GM12891 (cell line): Measurements from ENCODE around the gene SEMA4C.

Experiments used
- DNase-seq: peaks from one replicate; pipeline ENCODE4 v3.0.0; 2011; ENCODE audit warnings: low spot score; ENCODE audit not compliant: insufficient read length
- FAIRE-seq: peaks from 2 replicates; lab custom pipeline; 2011; peaks lifted over from hg19 to GRCh38; lab: Jason Lieb, UNC
- PAX5 ChIP-seq: IDR thresholded peaks from 2 replicates; pipeline ENCODE4 v1.6.1; 2011; ENCODE audit warnings: low read length, moderate library complexity, mild to moderate bottlenecking; ENCODE audit not compliant: insufficient read depth, severe bottlenecking
- POLR2A ChIP-seq: IDR thresholded peaks from 2 replicates; pipeline ENCODE4 v1.6.1; 2011; ENCODE audit warnings: low read depth, low read length, control low read depth
- POLR2AphosphoS5 ChIP-seq: IDR thresholded peaks from 2 replicates; pipeline ENCODE4 v1.6.1; 2011; ENCODE audit warnings: low read depth, low read length, control low read depth
- POU2F2 ChIP-seq: IDR thresholded peaks from 2 replicates; pipeline ENCODE4 v1.6.1; 2011; ENCODE audit warnings: low read depth, mild to moderate bottlenecking, control low read depth, low read length, moderate library complexity
- SPI1 ChIP-seq: IDR thresholded peaks from 2 replicates; pipeline ENCODE4 v1.6.1; 2011; ENCODE audit warnings: low read depth, low read length, control low read depth
- TAF1 ChIP-seq: IDR thresholded peaks from 2 replicates; pipeline ENCODE4 v1.6.1; 2011; ENCODE audit warnings: low read depth, low read length, control low read depth

The SEMA4C gene

DNA sequence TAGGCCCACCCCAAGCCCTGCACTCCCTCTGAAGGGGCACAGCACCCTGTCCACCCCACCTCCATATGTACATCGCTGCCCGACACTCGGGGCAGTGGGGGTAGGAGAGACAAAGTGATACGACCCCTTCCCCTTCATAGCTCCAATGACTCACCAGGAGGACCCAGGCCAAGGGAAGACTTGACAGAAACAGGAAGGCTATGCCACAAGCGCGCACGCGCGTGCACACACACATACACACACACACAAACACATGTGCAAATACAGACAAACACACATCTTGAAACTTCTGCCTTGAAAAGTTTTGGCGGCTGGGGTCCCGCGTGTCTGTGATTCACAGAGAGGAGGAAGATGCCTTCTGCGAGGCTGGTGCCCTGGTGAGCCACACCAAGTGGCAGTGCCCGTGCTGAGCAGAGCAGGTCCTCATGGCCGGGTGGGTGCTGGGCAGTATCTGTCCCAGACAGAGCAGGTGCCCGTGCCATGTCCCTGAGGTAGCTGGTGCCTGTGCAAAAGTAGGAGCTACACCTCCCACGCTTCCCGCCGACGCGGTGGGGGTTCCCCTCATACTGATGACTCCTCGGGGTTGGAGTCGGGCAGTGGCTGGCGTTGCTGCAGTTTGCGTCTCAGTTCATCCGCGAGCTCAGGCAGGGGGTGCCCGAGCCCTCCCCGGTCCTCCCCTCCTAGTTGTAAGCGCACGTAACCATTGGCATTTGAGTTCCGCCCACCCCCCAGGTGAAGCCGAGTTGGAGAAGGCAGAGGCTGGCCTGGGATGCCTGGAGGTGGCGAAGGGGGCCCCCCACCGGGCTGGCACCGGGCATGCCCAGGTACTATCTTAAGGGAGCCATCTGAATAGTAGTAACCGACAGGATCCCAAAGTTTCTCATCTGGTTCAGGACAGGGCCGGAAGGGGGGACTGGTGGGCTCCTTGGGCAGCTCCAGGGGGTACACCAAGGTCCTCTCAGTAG lies 9.5 kb downstream of the SEMA4C start:
- no peak for FAIRE-seq
- TF ChIP-seq PAX5: no peak
- TF ChIP-seq POLR2A: no peak
- TF ChIP-seq POLR2AphosphoS5: no peak
- no peak for TF ChIP-seq POU2F2
- no peak for TF ChIP-seq SPI1
- TF ChIP-seq TAF1: no peak
- DNase-seq: no peak

DNA sequence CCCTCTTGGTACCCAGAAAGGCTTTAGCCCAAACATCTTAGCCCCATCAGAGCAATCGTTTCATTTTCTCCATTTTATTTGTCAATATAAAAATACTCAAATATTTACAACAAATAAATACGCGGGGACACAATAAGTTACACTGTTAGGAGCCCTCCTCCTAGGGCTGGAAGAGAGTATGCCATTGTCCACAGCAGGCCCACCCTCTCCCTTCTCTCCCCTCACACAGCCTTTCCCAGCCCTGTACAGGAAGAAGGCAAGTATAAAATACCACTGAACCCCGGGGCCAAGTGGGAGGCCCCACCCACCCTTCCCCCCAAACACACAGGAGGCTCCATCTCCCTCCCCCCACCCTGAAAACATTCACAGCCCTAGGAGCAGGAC lies 10.2 kb downstream of the SEMA4C start:
- no peak for DNase-seq
- no peak for FAIRE-seq
- TF ChIP-seq POLR2A (no peak), POU2F2 (no peak), TAF1 (no peak), PAX5 (no peak), SPI1 (no peak), POLR2AphosphoS5 (no peak)

DNA sequence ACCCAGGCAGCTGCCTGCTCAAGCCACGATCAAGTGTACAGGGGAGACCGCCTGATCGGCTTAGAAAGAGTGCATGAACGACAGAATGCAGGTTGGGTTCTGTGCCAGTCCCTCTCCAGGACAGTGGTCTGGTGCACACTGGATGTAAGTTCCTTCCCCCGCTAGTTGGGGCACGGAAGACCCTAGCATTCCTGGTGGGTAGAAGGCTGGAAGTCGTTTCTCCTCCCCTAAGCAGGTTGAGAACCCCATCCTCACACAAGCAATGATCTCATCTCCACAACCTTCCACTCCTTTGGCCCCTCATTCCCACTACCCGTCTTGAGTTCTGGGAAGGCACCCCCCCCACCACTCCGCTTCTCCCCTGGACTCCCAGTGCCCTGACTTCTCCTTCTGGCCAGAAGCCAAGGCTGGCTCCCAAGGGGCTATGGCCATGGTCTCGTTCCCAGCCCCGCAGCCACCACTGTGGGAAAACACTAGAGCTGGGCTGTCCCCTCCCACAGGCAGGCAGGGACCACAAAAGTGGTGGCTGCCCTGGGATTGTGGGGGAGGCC lies 10.7 kb downstream of the SEMA4C start:
- DNase-seq: no peak
- no peak for FAIRE-seq
- no peak for TF ChIP-seq POLR2A
- no peak for TF ChIP-seq POU2F2
- TF ChIP-seq POLR2AphosphoS5: no peak
- no peak for TF ChIP-seq SPI1
- TF ChIP-seq PAX5: no peak
- TF ChIP-seq TAF1: no peak

DNA sequence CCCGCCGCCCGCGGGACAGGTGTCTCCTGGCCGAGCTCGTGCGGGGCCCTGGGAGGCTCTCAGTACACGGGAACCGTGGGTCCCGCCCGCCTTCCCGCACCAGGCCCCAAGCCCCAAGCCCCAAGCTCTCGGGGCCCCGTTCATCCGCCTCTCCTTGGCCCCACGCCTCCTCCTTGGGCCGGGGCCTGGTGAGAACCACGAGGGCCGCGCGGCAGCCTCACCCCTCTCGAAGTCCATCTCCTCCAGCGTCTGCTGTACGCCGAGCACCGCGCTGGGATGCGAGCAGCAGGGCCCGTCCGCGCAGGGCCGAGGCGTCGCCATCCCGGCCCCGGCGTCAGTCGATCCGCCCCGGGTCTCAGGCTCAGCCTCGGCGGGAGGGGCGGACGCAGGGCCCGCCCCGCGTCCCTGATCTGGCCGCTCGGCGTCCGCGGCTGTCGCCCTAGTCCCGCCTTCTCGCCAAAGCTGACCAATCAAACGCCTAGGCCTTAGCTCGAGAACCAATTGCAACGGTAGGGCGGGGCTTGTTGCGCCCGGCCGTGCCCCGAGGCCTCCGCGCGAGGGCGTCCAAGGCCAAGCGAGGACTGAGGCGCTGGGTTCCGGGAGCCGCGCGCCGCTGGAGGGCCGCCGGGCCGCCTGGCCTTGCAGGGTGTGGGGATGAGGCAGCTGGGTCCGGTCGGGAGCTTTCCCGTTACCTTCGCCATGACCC lies 12.1 kb downstream of the SEMA4C start, which contains the start of gene ANKRD39:
ANKRD39 (minus strand) TSS at position 350 of the 706 bp plus-strand sequence; CDS start at position 321, 29 bp downstream.
- DNase-seq (peak; percentile 99), FAIRE-seq (peak; percentile 94)
- TF ChIP-seq TAF1 (0 out of 2 replicates have a peak, but pooled peaks have one; percentile 49), SPI1 (no peak)

DNA sequence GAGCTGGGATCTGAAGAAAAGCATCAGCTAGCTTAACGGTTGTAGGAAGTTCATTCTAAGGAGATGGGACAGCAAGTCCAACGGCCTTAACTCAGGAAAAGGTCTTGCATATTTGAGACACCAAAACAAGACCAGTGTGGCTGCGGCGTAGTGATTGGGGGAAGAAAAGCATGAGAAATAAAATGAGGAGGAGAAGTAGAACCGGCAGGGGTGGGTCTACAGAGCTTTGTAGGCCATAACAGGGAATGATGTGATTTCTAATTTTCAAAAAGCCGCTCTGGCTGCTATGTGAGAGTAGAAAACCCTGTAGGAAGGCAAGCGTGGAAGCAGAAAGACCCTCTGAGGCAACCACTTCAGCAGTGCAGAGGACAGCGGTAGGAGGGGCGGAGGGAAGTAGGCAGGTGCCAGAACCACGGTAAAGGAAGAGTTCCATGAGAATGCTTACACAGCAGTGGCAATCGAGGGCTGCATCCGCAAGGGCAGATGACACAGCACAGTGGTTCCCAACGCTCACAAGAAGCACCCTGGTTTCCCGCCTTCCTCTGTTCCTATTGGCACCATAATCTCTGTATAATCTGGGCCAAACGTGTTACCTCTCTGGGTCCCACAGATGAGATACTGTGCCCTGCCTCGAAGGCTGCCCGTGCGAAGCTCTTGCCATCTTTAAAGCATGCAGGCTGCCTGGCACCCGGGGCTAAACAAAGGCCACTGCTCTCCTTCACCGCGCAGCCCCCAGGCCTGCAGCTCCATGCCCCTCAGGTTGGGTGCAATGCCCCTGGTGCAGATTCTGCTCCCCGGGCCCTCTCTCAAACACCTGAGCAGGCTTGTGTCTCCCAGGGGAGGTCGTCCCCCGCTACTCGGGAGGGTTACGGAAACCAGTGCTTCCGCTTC lies 12.9 kb downstream of the SEMA4C start:
- DNase-seq (no peak), FAIRE-seq (peak; percentile 31)
- no peak; the same call in 1 of the 2 replicates for TF ChIP-seq POLR2A
- no peak for TF ChIP-seq SPI1
- TF ChIP-seq TAF1: no peak
- no peak for TF ChIP-seq POU2F2
- no peak for TF ChIP-seq POLR2AphosphoS5
- no peak for TF ChIP-seq PAX5

DNA sequence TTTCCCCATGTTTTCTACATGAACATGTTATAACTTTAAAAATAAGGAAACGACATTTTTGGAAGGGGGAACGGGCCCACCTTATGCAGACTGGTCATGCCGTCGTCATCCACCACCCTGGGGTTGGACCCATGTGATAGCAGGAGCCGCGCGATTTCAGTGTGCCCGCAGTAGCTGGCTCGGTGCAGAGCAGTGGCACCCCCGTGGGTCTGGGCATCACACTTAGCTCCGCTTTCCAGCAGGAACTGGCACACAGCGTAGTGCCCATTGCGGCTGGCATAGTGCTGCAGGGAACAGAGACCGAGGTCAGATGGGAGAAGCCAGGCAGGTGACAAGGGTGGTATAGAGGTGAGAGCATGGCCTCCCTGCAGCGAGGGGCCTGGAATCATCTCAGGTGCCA lies 16.6 kb downstream of the SEMA4C start:
- FAIRE-seq (no peak), DNase-seq (no peak)
- TF ChIP-seq SPI1 (no peak), POLR2AphosphoS5 (no peak), POU2F2 (no peak)

DNA sequence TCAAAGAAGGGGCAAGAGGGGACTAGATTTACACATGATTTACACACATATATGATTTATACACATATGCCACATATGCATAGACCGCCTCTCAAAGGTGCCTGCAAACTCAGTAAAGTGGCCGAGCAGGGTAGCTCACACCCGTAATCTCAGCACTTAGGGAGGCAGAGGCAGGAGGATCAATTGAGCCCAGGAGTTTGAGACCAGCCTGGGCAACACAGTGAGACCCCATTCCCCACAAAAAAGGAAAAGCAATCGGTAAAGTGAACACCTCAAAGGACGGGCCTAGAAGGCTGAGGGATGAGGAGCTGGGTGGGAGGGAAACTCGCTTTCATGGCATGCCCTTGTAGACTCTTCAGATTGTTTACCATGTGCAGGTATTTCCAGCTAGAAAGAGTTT lies 17.2 kb downstream of the SEMA4C start:
- FAIRE-seq (no peak), DNase-seq (no peak)
- TF ChIP-seq POU2F2 (no peak), POLR2A (no peak), SPI1 (no peak)

DNA sequence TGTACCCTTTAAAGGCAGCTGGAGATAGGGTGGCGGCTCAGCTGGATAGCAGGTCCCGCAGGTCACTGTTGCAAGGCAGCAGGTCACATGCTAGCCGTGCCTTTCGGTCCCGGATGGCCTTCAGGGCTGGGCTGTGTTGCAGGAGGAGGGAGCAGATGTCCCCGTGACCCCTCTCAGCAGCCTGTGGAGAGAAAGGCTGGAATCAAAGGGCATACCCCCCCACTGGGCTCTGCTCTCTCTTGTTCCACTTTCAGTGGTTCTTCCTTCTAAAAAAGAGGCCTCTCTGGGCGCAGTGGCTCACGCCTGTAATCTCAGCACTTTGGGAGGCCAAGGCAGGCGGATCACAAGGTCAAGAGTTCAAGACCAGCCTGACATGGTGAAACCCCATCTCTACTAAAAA lies 21.6 kb downstream of the SEMA4C start:
- DNase-seq: no peak
- TF ChIP-seq TAF1: no peak
- TF ChIP-seq PAX5: no peak
- TF ChIP-seq POLR2A: no peak
- TF ChIP-seq POLR2AphosphoS5: no peak
- TF ChIP-seq POU2F2: no peak
- TF ChIP-seq SPI1: no peak
- FAIRE-seq: no peak

DNA sequence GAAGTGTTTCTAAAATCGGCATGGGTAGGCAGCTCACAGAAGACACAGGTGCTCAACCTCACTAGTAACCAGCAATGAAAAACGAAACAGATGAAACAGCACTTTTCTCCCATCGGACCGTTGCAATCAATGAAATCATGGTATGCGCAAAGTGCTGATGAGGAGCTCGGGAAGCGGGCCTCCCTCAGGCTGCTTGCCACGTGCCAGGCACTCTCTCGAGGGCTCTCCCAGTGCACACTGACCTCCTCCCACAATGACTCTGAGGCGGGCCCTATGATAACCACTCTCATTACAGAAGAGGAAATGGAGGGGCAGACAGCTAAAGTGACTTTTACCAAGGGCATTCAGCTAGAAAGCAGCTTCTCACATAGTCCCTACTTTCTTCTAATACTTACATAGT lies 22.3 kb downstream of the SEMA4C start:
- no peak for TF ChIP-seq SPI1
- TF ChIP-seq POLR2AphosphoS5: no peak
- no peak for TF ChIP-seq POU2F2
- no peak for TF ChIP-seq POLR2A
- TF ChIP-seq TAF1: no peak
- TF ChIP-seq PAX5: no peak
- DNase-seq: no peak
- no peak for FAIRE-seq
